HepG2 (cell line): ENCODE measurements around the gene NCOA5.

Experiments
- CTCF ChIP-seq: sonication (generic); formaldehyde crosslinking; IDR thresholded peaks from 2 replicates; pipeline ENCODE4 v1.5.0; 2020; ENCODE audit warnings: mild to moderate bottlenecking, missing genetic modification reagents, moderate library complexity
- ELF4 ChIP-seq: sonication (generic); formaldehyde crosslinking; IDR thresholded peaks from 2 replicates; pipeline ENCODE4 v1.5.0; 2020; ENCODE audit warnings: missing genetic modification reagents, mild to moderate bottlenecking, moderate library complexity, borderline replicate concordance
- ETS1 ChIP-seq: sonication (generic); formaldehyde crosslinking; IDR thresholded peaks from 2 replicates; pipeline ENCODE4 v1.4.0; 2020; ENCODE audit warnings: missing genetic modification reagents
- FOXC1 ChIP-seq: sonication (generic); formaldehyde crosslinking; IDR thresholded peaks from 2 replicates; pipeline ENCODE4 v1.8.0; 2022; ENCODE audit warnings: mild to moderate bottlenecking, missing genetic modification reagents, borderline replicate concordance
- MXI1 ChIP-seq: IDR thresholded peaks from 3 replicates; pipeline ENCODE4 v1.6.1; 2012; ENCODE audit warnings: low read depth, low read length, inconsistent platforms, borderline replicate concordance
- POLR2A ChIP-seq, 2 experiments: IDR thresholded peaks; 2 replicates each; pipeline ENCODE4 v1.6.1; 2011; ENCODE audit warnings: low read depth in 2 of 2, low read length in 2 of 2, mild to moderate bottlenecking in 1 of 2, moderate library complexity in 1 of 2; ENCODE audit not compliant: insufficient read depth in 1 of 2
- SMARCC2 ChIP-seq: fragments of 450-650 bp; IDR thresholded peaks from 2 replicates; pipeline ENCODE4 v1.6.1; 2017; ENCODE audit warnings: antibody characterized with exemption, mild to moderate bottlenecking
- SP1 ChIP-seq, 2 experiments: fragments of 450-650 bp in 1 of 2; sonication (generic) in 1 of 2; formaldehyde crosslinking in 1 of 2; IDR thresholded peaks; 2 replicates each; pipeline versions ENCODE4 v1.4.0 to v1.6.1; 2016 to 2020; ENCODE audit warnings: missing genetic modification reagents in 1 of 2
- SUZ12 ChIP-seq: fragments of 150-350 bp; IDR thresholded peaks from 2 replicates; pipeline ENCODE4 v1.6.1; 2014; ENCODE audit warnings: low read depth, low read length
- YY1 ChIP-seq: IDR thresholded peaks from 2 replicates; pipeline ENCODE4 v1.6.1; 2011; ENCODE audit warnings: low read length, low read depth, moderate library complexity, mild to moderate bottlenecking; ENCODE audit not compliant: insufficient read depth, insufficient replicate concordance
- ZEB1 ChIP-seq: IDR thresholded peaks from 2 replicates; pipeline ENCODE4 v1.6.1; 2012; ENCODE audit warnings: mild to moderate bottlenecking, low read depth, inconsistent platforms; ENCODE audit not compliant: insufficient replicate concordance
- TF ChIP-seq, protein P1 (sequence below): sonication (generic); formaldehyde crosslinking; IDR thresholded peaks from 2 replicates; pipeline ENCODE4 v1.4.0; 2020; ENCODE audit warnings: missing genetic modification reagents
- TF ChIP-seq, protein P2 (sequence below): sonication (generic); formaldehyde crosslinking; IDR thresholded peaks from 2 replicates; pipeline ENCODE4 v1.4.0; 2020; ENCODE audit warnings: missing genetic modification reagents
- TF ChIP-seq, protein P3 (sequence below): sonication (generic); formaldehyde crosslinking; IDR thresholded peaks from 2 replicates; pipeline ENCODE4 v1.4.0; 2020; ENCODE audit warnings: low read depth, missing genetic modification reagents

DNA sequence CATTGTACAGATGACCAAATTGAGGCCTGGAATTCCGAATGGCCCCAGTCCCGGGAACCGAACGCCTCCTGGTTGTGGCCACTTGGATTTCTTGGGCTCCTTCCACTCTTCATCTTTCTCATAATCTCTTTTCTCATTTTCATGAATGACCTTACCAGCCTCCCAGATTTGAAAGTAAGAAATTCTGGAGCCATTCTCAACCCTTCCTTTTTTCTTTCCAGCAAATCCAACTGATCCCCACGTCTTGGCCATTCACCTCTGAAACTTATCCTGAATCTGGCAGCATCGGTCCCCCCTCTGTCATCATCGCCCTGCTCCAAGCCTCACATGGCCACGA lies 66.6 kb downstream of the NCOA5 start:
- TF ChIP-seq CTCF (no peak), YY1 (no peak), SUZ12 (no peak), MXI1 (no peak), ETS1 (no peak), SP1 (IDR thresholded peaks at IDR 0.05) (no peak), SP1 (CRISPR knock-in tag; IDR thresholded peaks at IDR 0.05) (0 out of 2 replicates have a peak, but pooled peaks have one; percentile 0), FOXC1 (CRISPR knock-in tag) (no peak), SMARCC2 (no peak), POLR2A (IDR thresholded peaks at IDR 0.05; ENCODE audit: insufficient read depth in 1 of 2, low read depth in 2 of 2, low read length in 2 of 2) (no peak), ELF4 (CRISPR knock-in tag) (no peak), ZEB1 (no peak)
- TF ChIP-seq, protein P1, sequence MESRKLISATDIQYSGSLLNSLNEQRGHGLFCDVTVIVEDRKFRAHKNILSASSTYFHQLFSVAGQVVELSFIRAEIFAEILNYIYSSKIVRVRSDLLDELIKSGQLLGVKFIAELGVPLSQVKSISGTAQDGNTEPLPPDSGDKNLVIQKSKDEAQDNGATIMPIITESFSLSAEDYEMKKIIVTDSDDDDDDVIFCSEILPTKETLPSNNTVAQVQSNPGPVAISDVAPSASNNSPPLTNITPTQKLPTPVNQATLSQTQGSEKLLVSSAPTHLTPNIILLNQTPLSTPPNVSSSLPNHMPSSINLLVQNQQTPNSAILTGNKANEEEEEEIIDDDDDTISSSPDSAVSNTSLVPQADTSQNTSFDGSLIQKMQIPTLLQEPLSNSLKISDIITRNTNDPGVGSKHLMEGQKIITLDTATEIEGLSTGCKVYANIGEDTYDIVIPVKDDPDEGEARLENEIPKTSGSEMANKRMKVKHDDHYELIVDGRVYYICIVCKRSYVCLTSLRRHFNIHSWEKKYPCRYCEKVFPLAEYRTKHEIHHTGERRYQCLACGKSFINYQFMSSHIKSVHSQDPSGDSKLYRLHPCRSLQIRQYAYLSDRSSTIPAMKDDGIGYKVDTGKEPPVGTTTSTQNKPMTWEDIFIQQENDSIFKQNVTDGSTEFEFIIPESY (CRISPR knock-in tag): no peak
- TF ChIP-seq, protein P2, sequence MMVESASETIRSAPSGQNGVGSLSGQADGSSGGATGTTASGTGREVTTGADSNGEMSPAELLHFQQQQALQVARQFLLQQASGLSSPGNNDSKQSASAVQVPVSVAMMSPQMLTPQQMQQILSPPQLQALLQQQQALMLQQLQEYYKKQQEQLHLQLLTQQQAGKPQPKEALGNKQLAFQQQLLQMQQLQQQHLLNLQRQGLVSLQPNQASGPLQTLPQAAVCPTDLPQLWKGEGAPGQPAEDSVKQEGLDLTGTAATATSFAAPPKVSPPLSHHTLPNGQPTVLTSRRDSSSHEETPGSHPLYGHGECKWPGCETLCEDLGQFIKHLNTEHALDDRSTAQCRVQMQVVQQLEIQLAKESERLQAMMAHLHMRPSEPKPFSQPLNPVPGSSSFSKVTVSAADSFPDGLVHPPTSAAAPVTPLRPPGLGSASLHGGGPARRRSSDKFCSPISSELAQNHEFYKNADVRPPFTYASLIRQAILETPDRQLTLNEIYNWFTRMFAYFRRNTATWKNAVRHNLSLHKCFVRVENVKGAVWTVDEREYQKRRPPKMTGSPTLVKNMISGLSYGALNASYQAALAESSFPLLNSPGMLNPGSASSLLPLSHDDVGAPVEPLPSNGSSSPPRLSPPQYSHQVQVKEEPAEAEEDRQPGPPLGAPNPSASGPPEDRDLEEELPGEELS: no peak
- TF ChIP-seq, protein P3, sequence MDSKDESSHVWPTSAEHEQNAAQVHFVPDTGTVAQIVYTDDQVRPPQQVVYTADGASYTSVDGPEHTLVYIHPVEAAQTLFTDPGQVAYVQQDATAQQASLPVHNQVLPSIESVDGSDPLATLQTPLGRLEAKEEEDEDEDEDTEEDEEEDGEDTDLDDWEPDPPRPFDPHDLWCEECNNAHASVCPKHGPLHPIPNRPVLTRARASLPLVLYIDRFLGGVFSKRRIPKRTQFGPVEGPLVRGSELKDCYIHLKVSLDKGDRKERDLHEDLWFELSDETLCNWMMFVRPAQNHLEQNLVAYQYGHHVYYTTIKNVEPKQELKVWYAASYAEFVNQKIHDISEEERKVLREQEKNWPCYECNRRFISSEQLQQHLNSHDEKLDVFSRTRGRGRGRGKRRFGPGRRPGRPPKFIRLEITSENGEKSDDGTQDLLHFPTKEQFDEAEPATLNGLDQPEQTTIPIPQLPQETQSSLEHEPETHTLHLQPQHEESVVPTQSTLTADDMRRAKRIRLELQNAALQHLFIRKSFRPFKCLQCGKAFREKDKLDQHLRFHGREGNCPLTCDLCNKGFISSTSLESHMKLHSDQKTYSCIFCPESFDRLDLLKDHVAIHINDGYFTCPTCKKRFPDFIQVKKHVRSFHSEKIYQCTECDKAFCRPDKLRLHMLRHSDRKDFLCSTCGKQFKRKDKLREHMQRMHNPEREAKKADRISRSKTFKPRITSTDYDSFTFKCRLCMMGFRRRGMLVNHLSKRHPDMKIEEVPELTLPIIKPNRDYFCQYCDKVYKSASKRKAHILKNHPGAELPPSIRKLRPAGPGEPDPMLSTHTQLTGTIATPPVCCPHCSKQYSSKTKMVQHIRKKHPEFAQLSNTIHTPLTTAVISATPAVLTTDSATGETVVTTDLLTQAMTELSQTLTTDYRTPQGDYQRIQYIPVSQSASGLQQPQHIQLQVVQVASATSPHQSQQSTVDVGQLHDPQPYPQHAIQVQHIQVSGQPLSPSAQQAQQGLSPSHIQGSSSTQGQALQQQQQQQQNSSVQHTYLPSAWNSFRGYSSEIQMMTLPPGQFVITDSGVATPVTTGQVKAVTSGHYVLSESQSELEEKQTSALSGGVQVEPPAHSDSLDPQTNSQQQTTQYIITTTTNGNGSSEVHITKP (CRISPR knock-in tag): no peak
